Stimulated activated effector memory CD8-positive, alpha-beta T cell treated with anti-CD3 and anti-CD28 coated beads, Interleukin-12 subunit alpha, Interleukin-12 subunit beta, amount 100 ng/mL, for 72 hours (primary cell): ENCODE results near the gene CCDC7.
A peak's percentile ranks its signal among the peaks of the same experiment; 100 is the strongest.
"Not testable (repeated sequence)": the region's sequence is repeated elsewhere in the genome, so short reads cannot be mapped to it uniquely, and the experiment has no call there.

ENCODE experiments used
- ATAC-seq: fragments of 150-1000 bp; cut with Tn5 transposase; 2 replicates; pipeline ENCODE4 v1.10.0; 2021
- DNase-seq, 2 donors: peaks; one replicate each; pipeline ENCODE4 v3.0.0; 2021 to 2022; ENCODE audit warnings: low spot score in 2 of 2
- H3K27ac Mint-ChIP-seq: one replicate; pipeline ENCODE4 v1.8.0; 2022; ENCODE audit warnings: mild to moderate bottlenecking, mixed read lengths
- H3K36me3 Mint-ChIP-seq: one replicate; pipeline ENCODE4 v1.8.0; 2022; ENCODE audit warnings: mild to moderate bottlenecking, mixed read lengths
- H3K4me1 Mint-ChIP-seq: one replicate; pipeline ENCODE4 v1.8.0; 2022; ENCODE audit warnings: mixed read lengths
- H3K4me3 Mint-ChIP-seq: one replicate; pipeline ENCODE4 v1.8.0; 2022; ENCODE audit warnings: mild to moderate bottlenecking, mixed read lengths
- H3K9me3 Mint-ChIP-seq: one replicate; pipeline ENCODE4 v1.8.0; 2022; ENCODE audit warnings: mixed read lengths

Gene CCDC7

GRCh38 chr10:32788359-32788758, 342.4 kb downstream of the CCDC7 start:
- DNase-seq, result no peak
- no peak overlapping the region for H3K4me3 Mint-ChIP-seq
- H3K4me1 Mint-ChIP-seq, result no peaks in the 10 kb centered on the region
- no peak for ATAC-seq
- H3K27ac Mint-ChIP-seq, result no peak overlapping the region
- H3K36me3 Mint-ChIP-seq, result no peaks in the 10 kb centered on the region
- H3K9me3 Mint-ChIP-seq, result peaks cover 4% of the 10 kb centered on the region

- no peak overlapping the region for H3K27ac Mint-ChIP-seq
- no peaks in the 10 kb centered on the region for H3K4me1 Mint-ChIP-seq
- no peaks in the 10 kb centered on the region for H3K36me3 Mint-ChIP-seq
- DNase-seq, result no peak
- ATAC-seq, result no peak
- peaks cover 4% of the 10 kb centered on the region for H3K9me3 Mint-ChIP-seq
- H3K4me3 Mint-ChIP-seq, result no peak overlapping the region
Measured at GRCh38 chr10:32790483-32790882, 344.5 kb downstream of the CCDC7 start.

DNA sequence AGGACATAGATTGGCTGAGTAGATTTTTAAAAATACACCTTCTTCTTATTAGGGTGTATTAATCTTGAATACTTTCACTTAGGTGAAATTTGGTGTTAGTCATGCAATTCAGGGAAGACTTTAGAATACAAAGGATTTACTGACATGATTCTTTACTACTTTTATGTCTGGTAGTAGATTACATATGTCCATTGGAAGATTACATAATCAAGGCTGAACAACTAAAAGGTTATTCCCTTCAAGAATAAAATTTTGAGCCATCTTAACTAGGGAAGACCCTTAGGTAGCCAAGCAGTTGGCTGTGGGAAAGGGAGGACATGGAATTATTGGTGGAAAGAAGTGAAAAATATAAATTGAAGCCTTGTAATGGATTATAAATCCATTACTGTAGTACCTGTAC, 347.1 kb downstream of the CCDC7 start:
- Mint-ChIP-seq H3K4me3 (no peak overlapping the region), H3K9me3 (no peaks in the 10 kb centered on the region), H3K27ac (no peak overlapping the region), H3K4me1 (no peaks in the 10 kb centered on the region), H3K36me3 (no peaks in the 10 kb centered on the region)
- DNase-seq, result no peak
- ATAC-seq, result no peak

- no peaks in the 10 kb centered on the region for H3K4me1 Mint-ChIP-seq
- no peak overlapping the region for H3K4me3 Mint-ChIP-seq
- H3K36me3 Mint-ChIP-seq, result no peaks in the 10 kb centered on the region
- H3K9me3 Mint-ChIP-seq, result no peaks in the 10 kb centered on the region
- ATAC-seq, result no peak
- no peak for DNase-seq
- H3K27ac Mint-ChIP-seq, result no peak overlapping the region
Measured at GRCh38 chr10:32795598-32796183, 349.8 kb downstream of the CCDC7 start.

DNA sequence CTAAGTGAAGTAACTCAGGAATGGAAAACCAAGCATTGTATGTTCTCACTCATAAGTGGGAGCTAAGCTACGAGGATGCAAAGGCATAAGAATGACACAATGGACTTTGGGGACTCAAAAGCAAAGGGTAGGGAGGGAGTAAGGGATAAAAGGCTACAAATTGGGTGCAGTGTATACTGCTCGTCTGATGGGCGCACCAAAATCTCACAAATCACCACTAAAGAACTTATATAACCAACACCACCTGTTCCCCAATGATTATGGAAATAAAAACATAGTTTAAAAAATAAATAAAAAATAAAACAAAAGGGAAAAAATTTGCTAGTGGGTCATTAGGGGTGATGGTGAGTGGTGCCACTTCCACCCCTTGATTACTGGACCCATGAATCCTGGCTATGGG, 351.5 kb downstream of the CCDC7 start:
- not testable (repeated sequence) for H3K27ac Mint-ChIP-seq, H3K4me1 Mint-ChIP-seq, H3K9me3 Mint-ChIP-seq, H3K4me3 Mint-ChIP-seq, ATAC-seq, H3K36me3 Mint-ChIP-seq, DNase-seq

DNA sequence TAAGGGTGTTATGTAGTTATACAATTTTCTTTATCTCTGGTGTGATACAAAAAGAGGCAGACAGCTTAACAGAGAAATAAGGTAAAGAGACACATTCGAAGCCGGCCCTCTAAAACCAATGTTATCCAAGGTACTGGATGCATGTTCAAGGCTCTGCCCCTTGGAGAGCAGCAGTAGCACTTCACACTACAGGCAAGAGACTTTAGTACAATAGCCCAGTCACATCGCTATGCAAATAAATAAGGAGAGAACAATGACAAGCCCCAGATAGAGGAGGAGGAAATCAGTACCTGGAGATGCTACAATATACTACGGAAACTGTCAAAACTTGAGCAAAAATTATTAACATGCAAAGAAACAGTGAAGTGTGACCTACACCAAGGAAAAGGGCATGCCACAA, 401.0 kb downstream of the CCDC7 start:
- no peak for DNase-seq
- Mint-ChIP-seq H3K9me3 (no peaks in the 10 kb centered on the region), H3K36me3 (no peaks in the 10 kb centered on the region), H3K4me3 (no peak overlapping the region), H3K27ac (no peak overlapping the region), H3K4me1 (no peaks in the 10 kb centered on the region)
- ATAC-seq, result no peak

GRCh38 chr10:32851301-32851700, 405.4 kb downstream of the CCDC7 start:
- H3K4me1 Mint-ChIP-seq, result no peaks in the 10 kb centered on the region
- no peak for DNase-seq
- H3K36me3 Mint-ChIP-seq, result no peaks in the 10 kb centered on the region
- ATAC-seq, result no peak
- H3K4me3 Mint-ChIP-seq, result no peak overlapping the region
- no peak overlapping the region for H3K27ac Mint-ChIP-seq
- H3K9me3 Mint-ChIP-seq, result no peaks in the 10 kb centered on the region

GRCh38 chr10:32854435-32854834, 408.5 kb downstream of the CCDC7 start:
- Mint-ChIP-seq H3K4me1 (no peaks in the 10 kb centered on the region), H3K27ac (no peak overlapping the region), H3K9me3 (peaks cover 3% of the 10 kb centered on the region), H3K36me3 (no peaks in the 10 kb centered on the region), H3K4me3 (no peak overlapping the region)
- DNase-seq, result no peak
- ATAC-seq, result no peak

GRCh38 chr10:32865170-32865569, 419.2 kb downstream of the CCDC7 start:
- H3K9me3 Mint-ChIP-seq, result no peaks in the 10 kb centered on the region
- no peak for DNase-seq
- no peaks in the 10 kb centered on the region for H3K36me3 Mint-ChIP-seq
- H3K4me3 Mint-ChIP-seq, result no peak overlapping the region
- H3K4me1 Mint-ChIP-seq, result no peaks in the 10 kb centered on the region
- no peak overlapping the region for H3K27ac Mint-ChIP-seq
- no peak for ATAC-seq

DNA sequence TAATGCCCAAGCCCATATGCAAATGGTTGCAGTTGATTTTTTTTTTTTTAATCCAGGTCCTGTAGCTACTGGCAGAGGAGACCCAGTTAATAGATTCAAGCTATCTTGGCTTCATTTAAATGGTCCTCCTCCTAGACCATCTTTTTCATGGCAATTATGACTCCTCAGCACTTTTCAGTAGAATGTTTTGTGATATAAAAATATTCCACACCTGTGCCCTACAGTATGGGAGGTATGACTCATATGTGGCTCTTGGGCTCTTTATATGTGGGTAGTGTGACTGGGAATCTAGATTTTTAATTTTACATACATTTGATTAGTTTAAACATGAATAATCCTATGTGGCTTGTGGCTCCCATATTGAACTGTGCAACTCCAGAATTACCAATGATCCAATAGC, 432.0 kb downstream of the CCDC7 start:
- H3K4me1 Mint-ChIP-seq, result no peaks in the 10 kb centered on the region
- no peak for ATAC-seq
- DNase-seq, result no peak
- no peaks in the 10 kb centered on the region for H3K36me3 Mint-ChIP-seq
- H3K4me3 Mint-ChIP-seq, result no peak overlapping the region
- H3K27ac Mint-ChIP-seq, result no peak overlapping the region
- no peaks in the 10 kb centered on the region for H3K9me3 Mint-ChIP-seq

DNA sequence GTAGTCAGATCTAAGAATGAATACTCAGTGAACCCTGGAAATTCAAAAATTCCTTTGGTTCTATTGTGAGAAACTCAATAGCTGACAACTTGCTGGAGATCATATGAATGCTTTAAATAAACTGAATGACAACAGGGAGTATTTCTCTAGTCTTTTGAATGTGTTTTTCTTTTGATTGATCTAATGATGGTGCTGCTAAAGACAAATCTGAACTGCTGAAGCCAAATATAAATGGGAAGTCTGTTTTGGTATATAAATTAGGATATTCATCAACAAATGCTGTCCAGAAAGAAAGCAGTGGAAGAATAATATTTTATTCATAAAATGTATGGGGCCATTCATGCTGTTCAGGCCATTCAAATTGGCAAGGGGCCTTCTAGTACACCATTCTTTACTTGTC, 432.7 kb downstream of the CCDC7 start:
- H3K9me3 Mint-ChIP-seq, result no peaks in the 10 kb centered on the region
- no peaks in the 10 kb centered on the region for H3K4me1 Mint-ChIP-seq
- H3K27ac Mint-ChIP-seq, result no peak overlapping the region
- H3K36me3 Mint-ChIP-seq, result no peaks in the 10 kb centered on the region
- no peak overlapping the region for H3K4me3 Mint-ChIP-seq
- ATAC-seq (no peak), DNase-seq (no peak)

DNA sequence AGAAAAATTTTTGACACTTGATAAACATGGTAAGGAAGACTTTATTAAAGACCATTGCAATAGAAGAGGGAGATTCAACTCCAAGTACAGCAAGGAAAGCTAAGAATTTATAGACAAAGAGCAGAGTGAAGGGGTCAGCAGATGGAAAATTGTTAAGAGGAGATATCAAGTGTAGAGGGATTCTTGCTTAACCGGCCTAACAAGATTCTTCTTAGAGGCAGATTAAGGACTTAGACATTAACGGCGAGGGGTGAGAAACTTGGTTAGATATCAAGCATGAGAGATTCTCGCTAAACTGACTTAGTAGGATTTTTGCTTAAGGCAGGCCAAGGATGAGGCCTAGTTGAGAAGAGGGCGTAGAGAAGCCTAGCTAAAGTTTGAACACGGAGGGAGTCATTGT, 436.1 kb downstream of the CCDC7 start:
- no peaks in the 10 kb centered on the region for H3K4me1 Mint-ChIP-seq
- H3K36me3 Mint-ChIP-seq, result no peaks in the 10 kb centered on the region
- no peaks in the 10 kb centered on the region for H3K9me3 Mint-ChIP-seq
- DNase-seq (no peak), ATAC-seq (no peak)
- no peak overlapping the region for H3K27ac Mint-ChIP-seq
- H3K4me3 Mint-ChIP-seq, result no peak overlapping the region

DNA sequence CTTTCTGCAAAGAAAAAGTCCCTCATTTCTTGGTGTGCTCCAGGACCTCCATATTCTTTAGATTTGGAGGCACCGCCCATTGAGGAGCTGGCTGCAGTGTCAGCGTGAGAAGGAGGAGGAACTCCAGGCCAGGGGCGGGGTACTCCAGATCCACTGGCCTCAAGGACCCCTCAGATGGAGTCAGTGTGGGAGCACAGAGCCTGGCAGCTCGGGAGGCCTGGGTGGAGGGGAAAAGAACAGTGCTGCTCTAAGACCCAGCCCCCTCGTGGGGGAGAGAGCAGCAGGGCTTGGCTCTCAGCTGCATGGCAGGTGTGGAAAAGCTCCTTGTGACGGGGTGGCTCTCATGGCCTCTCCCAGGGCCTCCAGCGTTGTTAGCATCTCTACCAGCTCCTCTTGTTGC, 441.5 kb downstream of the CCDC7 start:
- H3K4me1 Mint-ChIP-seq, result peaks cover 9% of the 10 kb centered on the region
- no peak overlapping the region for H3K27ac Mint-ChIP-seq
- ATAC-seq (no peak), DNase-seq (no peak)
- H3K9me3 Mint-ChIP-seq, result no peaks in the 10 kb centered on the region
- H3K4me3 Mint-ChIP-seq, result no peak overlapping the region
- H3K36me3 Mint-ChIP-seq, result no peaks in the 10 kb centered on the region

- Mint-ChIP-seq H3K4me3 (no peak overlapping the region), H3K4me1 (peaks cover 9% of the 10 kb centered on the region), H3K9me3 (no peaks in the 10 kb centered on the region), H3K27ac (no peak overlapping the region), H3K36me3 (no peaks in the 10 kb centered on the region)
- DNase-seq (no peak), ATAC-seq (no peak)
Measured at GRCh38 chr10:32888161-32888927, 442.4 kb downstream of the CCDC7 start.

DNA sequence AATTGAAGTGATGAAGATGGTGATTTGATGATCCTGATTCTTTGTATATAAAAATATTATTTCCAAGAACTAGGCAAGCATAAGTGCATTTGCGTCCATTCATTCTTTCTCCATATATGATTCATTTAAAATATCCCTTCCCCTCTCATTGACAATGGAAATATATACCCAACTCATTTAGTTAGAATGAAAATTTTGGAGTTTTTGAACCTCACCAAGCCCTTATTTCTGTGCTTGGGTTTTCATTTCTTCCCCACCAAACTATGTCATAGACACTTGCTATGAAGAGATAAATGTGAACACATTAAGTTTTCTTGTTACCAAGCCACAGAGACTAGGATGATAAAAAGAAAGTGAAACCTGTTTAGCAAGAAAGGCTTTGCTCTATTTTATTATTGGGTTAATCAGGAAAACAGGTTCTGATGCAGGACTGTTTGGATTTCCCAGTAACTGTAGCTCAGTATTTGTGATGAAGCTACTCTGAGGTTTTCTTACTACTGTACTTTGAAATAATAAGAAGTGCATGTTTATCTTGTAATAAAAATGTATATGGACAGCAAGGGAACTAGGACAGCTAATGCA, 443.8 kb downstream of the CCDC7 start:
- no peak overlapping the region for H3K4me3 Mint-ChIP-seq
- H3K27ac Mint-ChIP-seq, result peak overlapping the region; percentile 38
- no peaks in the 10 kb centered on the region for H3K36me3 Mint-ChIP-seq
- H3K9me3 Mint-ChIP-seq, result no peaks in the 10 kb centered on the region
- DNase-seq, result no peak
- H3K4me1 Mint-ChIP-seq, result peaks cover 9% of the 10 kb centered on the region
- ATAC-seq, result no peak

DNA sequence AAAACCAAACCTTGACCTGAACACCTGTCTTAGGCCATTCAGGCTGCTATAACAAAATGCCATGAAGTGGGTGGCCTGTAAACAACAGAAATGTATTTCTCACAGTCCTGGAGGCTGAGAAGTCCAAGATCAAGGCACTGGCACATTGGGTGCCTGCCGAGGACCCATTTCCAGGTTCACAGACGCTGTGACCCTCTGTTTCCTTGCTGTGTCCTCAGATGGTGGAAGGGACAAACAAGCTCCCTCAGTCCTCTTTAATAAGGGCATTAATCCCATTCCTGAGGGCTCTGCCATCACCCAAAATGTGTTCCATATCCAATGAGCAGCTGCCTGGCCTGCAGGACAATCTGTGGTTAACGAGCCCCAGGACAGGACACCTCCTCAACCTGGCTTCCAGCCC, 444.5 kb downstream of the CCDC7 start:
- Mint-ChIP-seq H3K9me3 (no peaks in the 10 kb centered on the region), H3K4me1 (peaks cover 9% of the 10 kb centered on the region), H3K36me3 (no peaks in the 10 kb centered on the region), H3K27ac (no peak overlapping the region), H3K4me3 (no peak overlapping the region)
- no peak for ATAC-seq
- no peak for DNase-seq
